Stimulated activated CD8-positive, alpha-beta memory T cell treated with anti-CD3 and anti-CD28 coated beads, Interleukin-4, amount 100 ng/mL, for 1 hour (primary cell): ENCODE measurements around the gene ADAM12.

Experiments
- DNase-seq, 2 donors: peaks; one replicate each; pipeline ENCODE4 v3.0.0-alpha.2; 2020; ENCODE audit warnings: low read depth in 2 of 2, low spot score in 1 of 2

ADAM12 gene

GRCh38 chr10:126242397-126243260, 145.6 kb downstream of the ADAM12 start:
- DNase-seq, result no peak

GRCh38 chr10:126240483-126240882, 147.8 kb downstream of the ADAM12 start:
- no peak for DNase-seq

GRCh38 chr10:126239844-126240243, 148.4 kb downstream of the ADAM12 start:
- DNase-seq, result no peak

- no peak for DNase-seq
Observed at GRCh38 chr10:126235979-126236851, 152.1 kb downstream of the ADAM12 start.

GRCh38 chr10:126235091-126235978, 152.9 kb downstream of the ADAM12 start:
- DNase-seq, result no peak

- no peak for DNase-seq
Observed at GRCh38 chr10:126234630-126235029, 153.6 kb downstream of the ADAM12 start.

- DNase-seq, result no peak
Observed at GRCh38 chr10:126233182-126234148, 154.8 kb downstream of the ADAM12 start.

- no peak for DNase-seq
Observed at GRCh38 chr10:126230587-126230986, 157.7 kb downstream of the ADAM12 start.

GRCh38 chr10:126229686-126230085, 158.6 kb downstream of the ADAM12 start:
- no peak for DNase-seq

GRCh38 chr10:126227762-126228134, 160.5 kb downstream of the ADAM12 start:
- DNase-seq, result no peak

GRCh38 chr10:126226988-126227761, 161.1 kb downstream of the ADAM12 start:
- DNase-seq, result no peak

GRCh38 chr10:126226205-126226604, 162.1 kb downstream of the ADAM12 start:
- no peak for DNase-seq

- DNase-seq, result no peak
Observed at GRCh38 chr10:126225672-126226008, 162.6 kb downstream of the ADAM12 start.

- DNase-seq, result no peak
Observed at GRCh38 chr10:126224967-126225671, 163.2 kb downstream of the ADAM12 start.

GRCh38 chr10:126223512-126224067, 164.7 kb downstream of the ADAM12 start:
- DNase-seq, result no peak

GRCh38 chr10:126222736-126223511, 165.4 kb downstream of the ADAM12 start:
- DNase-seq, result no peak

- no peak for DNase-seq
Observed at GRCh38 chr10:126221874-126222273, 166.4 kb downstream of the ADAM12 start.
